ENCODE results near the gene RBP2.

DNA sequence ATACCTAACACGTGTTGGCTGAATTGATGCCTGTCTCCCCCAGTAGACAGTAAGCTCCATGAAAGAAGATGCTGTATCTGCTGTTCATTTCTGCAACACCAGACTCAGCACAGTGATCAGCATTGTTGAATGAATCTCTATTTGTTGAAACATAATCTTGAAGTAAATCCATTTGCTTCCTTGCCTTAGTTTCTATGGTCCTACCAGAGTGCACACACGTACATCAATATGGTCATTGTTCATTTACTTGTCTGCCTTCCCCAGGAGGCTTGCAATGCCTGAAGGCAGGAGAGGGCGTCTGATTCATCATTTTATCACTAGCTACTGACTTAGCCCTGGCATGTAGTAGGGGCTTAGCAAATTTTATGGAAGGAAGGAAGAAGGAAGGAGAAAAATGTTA, 19.2 kb downstream of the RBP2 start:
- no peak for TF ChIP-seq EZH2 (IDR thresholded peaks at IDR 0.05; ENCODE audit: insufficient read depth, poor library complexity, severe bottlenecking)
- no peak for TF ChIP-seq EZH2phosphoT487 (IDR thresholded peaks at IDR 0.05; ENCODE audit: insufficient read depth, low read depth)
